ENCODE measurements around the gene GALNT3. TPM values are rescaled to one million over a fixed set of nuclear protein-coding genes. Genes with fewer than 3 reads are reported as not detected.

Gene GALNT3
- total RNA-seq, 4 donors from 2014 or later = 0.94 to 8.4 (median 3.1) TPM

DNA sequence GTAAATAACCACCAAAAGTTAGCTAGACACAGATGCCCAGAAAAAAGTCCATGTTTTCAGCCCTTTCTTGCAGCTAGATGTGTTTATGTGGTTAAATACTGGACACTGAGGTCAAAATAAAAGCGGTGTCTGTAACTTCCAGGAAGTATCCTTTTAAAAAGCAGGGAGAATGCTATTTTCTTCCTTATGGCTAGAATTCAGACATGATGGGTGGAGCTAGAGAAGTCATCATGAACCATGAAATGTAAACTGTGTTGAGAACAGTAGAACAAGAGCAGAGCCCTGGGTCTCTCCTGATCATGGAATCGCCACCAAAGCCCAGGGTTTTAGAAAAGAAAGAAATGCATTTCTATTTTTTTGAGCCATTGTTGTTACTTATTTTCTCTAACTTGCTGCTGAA, 41.3 kb upstream of the GALNT3 start:
- no peaks in the 10 kb centered on the region for H3K36me3 ChIP-seq
- no peak overlapping the region for H3K27ac ChIP-seq
- no peak overlapping the region for H3K4me3 ChIP-seq
- TF ChIP-seq, protein P1, sequence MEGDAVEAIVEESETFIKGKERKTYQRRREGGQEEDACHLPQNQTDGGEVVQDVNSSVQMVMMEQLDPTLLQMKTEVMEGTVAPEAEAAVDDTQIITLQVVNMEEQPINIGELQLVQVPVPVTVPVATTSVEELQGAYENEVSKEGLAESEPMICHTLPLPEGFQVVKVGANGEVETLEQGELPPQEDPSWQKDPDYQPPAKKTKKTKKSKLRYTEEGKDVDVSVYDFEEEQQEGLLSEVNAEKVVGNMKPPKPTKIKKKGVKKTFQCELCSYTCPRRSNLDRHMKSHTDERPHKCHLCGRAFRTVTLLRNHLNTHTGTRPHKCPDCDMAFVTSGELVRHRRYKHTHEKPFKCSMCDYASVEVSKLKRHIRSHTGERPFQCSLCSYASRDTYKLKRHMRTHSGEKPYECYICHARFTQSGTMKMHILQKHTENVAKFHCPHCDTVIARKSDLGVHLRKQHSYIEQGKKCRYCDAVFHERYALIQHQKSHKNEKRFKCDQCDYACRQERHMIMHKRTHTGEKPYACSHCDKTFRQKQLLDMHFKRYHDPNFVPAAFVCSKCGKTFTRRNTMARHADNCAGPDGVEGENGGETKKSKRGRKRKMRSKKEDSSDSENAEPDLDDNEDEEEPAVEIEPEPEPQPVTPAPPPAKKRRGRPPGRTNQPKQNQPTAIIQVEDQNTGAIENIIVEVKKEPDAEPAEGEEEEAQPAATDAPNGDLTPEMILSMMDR (IDR thresholded peaks at IDR 0.05) = no peak
- TF ChIP-seq EP300 (IDR thresholded peaks at IDR 0.05) (no peak), POLR2AphosphoS5 (IDR thresholded peaks at IDR 0.05) (no peak), POLR2A (IDR thresholded peaks at IDR 0.05) (no peak)
- no peaks in the 10 kb centered on the region for H3K9me3 ChIP-seq
- no peak for ATAC-seq
- WGBS, 2 donors (ENCODE audit: low coverage in 1 of 2) = 80 to 85% methylated on average over 2 of the region's 2 CpGs
- H3K27me3 ChIP-seq = no peaks in the 10 kb centered on the region
- H3K4me1 ChIP-seq = peaks cover 0 to 3% (median 1%) of the 10 kb centered on the region in 3 donors

DNA sequence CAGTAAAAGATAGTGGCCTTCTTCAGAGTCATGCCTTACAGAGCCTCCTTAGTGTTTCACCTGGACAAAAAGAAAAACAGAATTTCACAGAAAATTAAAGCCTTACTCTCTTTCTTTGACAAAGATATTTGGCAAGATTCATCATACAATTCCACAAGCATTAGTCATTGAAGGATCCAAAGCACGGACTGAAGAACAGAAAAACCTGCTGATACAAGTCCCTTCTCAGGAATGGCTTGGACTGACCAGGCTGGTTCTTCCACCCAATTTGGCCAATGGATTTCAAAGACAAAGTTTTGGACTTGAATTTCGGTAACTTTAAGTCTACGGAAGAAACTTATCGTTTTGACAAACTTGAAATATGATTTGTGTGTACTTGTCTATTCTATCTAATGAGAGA, 39.1 kb upstream of the GALNT3 start:
- Histone ChIP-seq H3K4me3 (no peak overlapping the region), H3K4me1 (peaks cover 0 to 3% (median 2%) of the 10 kb centered on the region in 3 donors), H3K36me3 (no peaks in the 10 kb centered on the region), H3K9me3 (no peaks in the 10 kb centered on the region), H3K27me3 (no peaks in the 10 kb centered on the region), H3K27ac (no peak overlapping the region)
- TF ChIP-seq EP300 (IDR thresholded peaks at IDR 0.05) (no peak), POLR2A (IDR thresholded peaks at IDR 0.05) (no peak), POLR2AphosphoS5 (IDR thresholded peaks at IDR 0.05) (no peak)
- TF ChIP-seq, protein P1 (IDR thresholded peaks at IDR 0.05) = no peak
- ATAC-seq = no peak
- 75 to 88% methylated on average over 4 of the region's 4 CpGs for WGBS, 2 donors (ENCODE audit: low coverage in 1 of 2)

DNA sequence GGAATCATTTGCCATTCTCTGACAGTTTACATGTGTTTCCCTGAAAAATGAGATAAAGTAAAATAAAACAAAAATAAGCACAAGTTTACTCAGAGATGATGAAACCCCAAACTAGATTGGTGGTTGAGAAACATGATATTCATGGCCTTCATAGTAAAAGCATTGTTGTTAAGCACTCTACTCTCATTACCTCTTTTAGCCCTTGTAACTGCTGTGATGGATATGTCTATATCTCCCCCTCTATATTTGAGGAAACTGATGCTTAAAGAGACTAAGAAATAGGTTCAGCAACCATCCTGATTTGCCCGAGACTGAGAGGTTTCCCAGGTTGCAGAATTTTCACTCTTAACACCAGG, 33.9 kb upstream of the GALNT3 start:
- no peak for ATAC-seq
- Histone ChIP-seq H3K9me3 (no peaks in the 10 kb centered on the region), H3K4me1 (peaks cover 0 to 3% (median 2%) of the 10 kb centered on the region in 3 donors), H3K27ac (no peak overlapping the region), H3K4me3 (no peak overlapping the region), H3K36me3 (no peaks in the 10 kb centered on the region), H3K27me3 (no peaks in the 10 kb centered on the region)
- TF ChIP-seq POLR2AphosphoS5 (IDR thresholded peaks at IDR 0.05) = no peak
- TF ChIP-seq POLR2A (IDR thresholded peaks at IDR 0.05) = no peak
- TF ChIP-seq, protein P1 (IDR thresholded peaks at IDR 0.05) = no peak
- TF ChIP-seq EP300 (IDR thresholded peaks at IDR 0.05) = no peak
- 100% methylated on average over 1 of the region's 1 CpG for WGBS, 2 donors (ENCODE audit: low coverage in 1 of 2)

DNA sequence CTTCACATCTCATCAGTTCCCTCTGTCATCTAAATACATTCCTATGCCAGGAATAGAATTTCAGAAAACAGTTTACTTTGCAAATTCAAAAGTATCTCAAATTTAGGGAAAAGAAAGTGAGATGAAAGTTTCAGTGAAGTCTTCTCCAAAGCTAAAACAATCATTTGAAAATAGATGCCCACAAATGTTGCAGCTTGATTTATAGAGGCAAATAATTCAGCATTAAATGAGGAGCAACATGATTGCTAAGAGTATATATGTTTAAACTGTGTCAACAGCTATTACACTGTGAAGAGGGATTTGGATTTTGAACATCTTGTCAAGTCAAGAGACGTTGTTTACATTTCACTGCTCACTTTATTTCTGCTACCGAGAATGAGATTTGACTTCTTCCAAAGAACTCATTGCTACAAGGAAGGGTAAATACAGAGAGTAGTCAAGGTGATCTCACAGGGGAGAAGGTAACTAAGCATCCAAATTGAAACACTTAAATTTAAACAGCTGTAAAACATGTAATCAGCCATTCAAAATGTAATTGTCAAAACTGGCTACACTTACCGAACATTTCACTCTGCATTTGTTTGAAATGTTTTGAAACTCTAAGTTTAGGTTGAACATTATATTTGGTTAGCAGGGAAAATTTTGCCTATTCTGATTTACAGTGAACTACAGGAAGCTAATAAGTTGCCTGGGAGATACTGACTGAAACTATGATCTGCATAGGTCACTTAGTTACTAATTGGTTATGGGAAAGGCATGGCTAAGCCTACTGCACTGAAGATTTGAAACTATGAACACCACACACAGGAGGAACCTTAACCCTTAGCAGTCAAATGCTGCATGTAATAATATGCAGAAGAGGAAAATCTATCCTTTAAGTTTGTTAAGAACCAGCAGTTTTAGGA, 33.2 kb upstream of the GALNT3 start:
- 22 to 39% methylated on average over 3 of the region's 3 CpGs for WGBS, 2 donors (ENCODE audit: low coverage in 1 of 2)
- TF ChIP-seq, protein P1 (IDR thresholded peaks at IDR 0.05) = no peak
- TF ChIP-seq POLR2AphosphoS5 (IDR thresholded peaks at IDR 0.05) (no peak), POLR2A (IDR thresholded peaks at IDR 0.05) (no peak), EP300 (IDR thresholded peaks at IDR 0.05) (no peak)

GRCh38 chr2:165825041-165825440, 31.0 kb upstream of the GALNT3 start:
- TF ChIP-seq POLR2AphosphoS5 (IDR thresholded peaks at IDR 0.05) (no peak), EP300 (IDR thresholded peaks at IDR 0.05) (no peak), POLR2A (IDR thresholded peaks at IDR 0.05) (no peak)
- TF ChIP-seq, protein P1 (IDR thresholded peaks at IDR 0.05) = no peak
- no peak for ATAC-seq
- Histone ChIP-seq H3K9me3 (no peaks in the 10 kb centered on the region), H3K4me3 (no peak overlapping the region), H3K27ac (no peak overlapping the region), H3K27me3 (no peaks in the 10 kb centered on the region), H3K36me3 (no peaks in the 10 kb centered on the region), H3K4me1 (peaks cover 0 to 9% (median 0%) of the 10 kb centered on the region in 3 donors)
- WGBS, 2 donors (ENCODE audit: low coverage in 1 of 2) = 41 to 48% methylated on average over 2 of the region's 2 CpGs

More for the DNA sequence above, 33.2 kb upstream of the GALNT3 start:
- no peaks in the 10 kb centered on the region for H3K9me3 ChIP-seq
- H3K4me1 ChIP-seq = peaks cover 0 to 3% (median 2%) of the 10 kb centered on the region in 3 donors
- no peak for ATAC-seq
- no peaks in the 10 kb centered on the region for H3K36me3 ChIP-seq
- no peaks in the 10 kb centered on the region for H3K27me3 ChIP-seq
- no peak overlapping the region for H3K4me3 ChIP-seq
- H3K27ac ChIP-seq = no peak overlapping the region
